Lung (tissue), 12 donors: ENCODE results near the gene C2orf81. TPM values are rescaled to one million over a fixed set of nuclear protein-coding genes. Genes with fewer than 3 reads are reported as not detected.
A peak's percentile ranks its signal among the peaks of the same experiment; 100 is the strongest.

Experiments used
- ATAC-seq: fragments of 200-7000 bp; cut with Tn5 transposase; one replicate; pipeline ENCODE4 v1.9.1; 2020; ENCODE audit warnings: moderate number of reproducible peaks; ENCODE audit not compliant: insufficient read depth, low FRiP score
- DNase-seq, 3 donors: peaks; one replicate each; pipeline ENCODE4 v3.0.0-alpha.2; 2013 to 2017
- H3K27ac ChIP-seq, 2 donors: one replicate each; pipeline ENCODE4 v1.5.1; 2013; ENCODE audit warnings: mild to moderate bottlenecking in 2 of 2, moderate library complexity in 2 of 2, control low read depth in 1 of 2, inconsistent platforms in 1 of 2, low read depth in 1 of 2, low read length in 1 of 2
- H3K27me3 ChIP-seq, 3 donors: one replicate each; pipeline ENCODE4 v1.5.1; 2013; ENCODE audit warnings: low read length in 2 of 3; ENCODE audit not compliant: control insufficient read depth in 3 of 3, insufficient read depth in 3 of 3
- H3K36me3 ChIP-seq, 4 donors: one replicate each; pipeline ENCODE4 v1.5.1; 2013; ENCODE audit warnings: low read length in 4 of 4, mild to moderate bottlenecking in 1 of 4, moderate library complexity in 1 of 4; ENCODE audit not compliant: control insufficient read depth in 4 of 4, insufficient read depth in 4 of 4
- H3K4me1 ChIP-seq, 5 donors: one replicate each; pipeline ENCODE4 v1.5.1; 2013; ENCODE audit warnings: low read length in 5 of 5, mild to moderate bottlenecking in 2 of 5, moderate library complexity in 1 of 5; ENCODE audit not compliant: control insufficient read depth in 5 of 5, insufficient read depth in 5 of 5
- H3K4me3 ChIP-seq: one replicate; pipeline ENCODE4 v1.5.1; 2013; ENCODE audit warnings: mild to moderate bottlenecking, control low read depth, moderate library complexity
- H3K9ac ChIP-seq, 2 donors: one replicate each; pipeline ENCODE4 v1.5.1; 2013; ENCODE audit warnings: low read length in 2 of 2, control low read depth in 1 of 2; ENCODE audit not compliant: insufficient read depth in 1 of 2
- H3K9me3 ChIP-seq, 4 donors: one replicate each; pipeline ENCODE4 v1.5.1; 2013; ENCODE audit warnings: low read length in 3 of 4, mild to moderate bottlenecking in 1 of 4, moderate library complexity in 1 of 4; ENCODE audit not compliant: control insufficient read depth in 4 of 4, insufficient read depth in 3 of 4
- CTCF ChIP-seq: IDR thresholded peaks from 2 replicates; pipeline ENCODE4 v1.5.1; 2012; ENCODE audit warnings: mild to moderate bottlenecking; ENCODE audit errors: control extremely low read depth, extremely low read depth
- WGBS, 2 donors: extraction: QIAGEN DNeasy Blood & Tissue Kit; methylation state at CpG; one replicate each; pipeline ENCODE4 v1.1.7; 2013; 5-methylcytosine and 5-hydroxymethylcytosine counted together
- polyA plus RNA-seq, 2 donors: library from polyadenylated mRNA; stranded (reverse); fragments of 200-250 nt; gene quantifications; one replicate each; pipeline ENCODE4 v1.2.1, GENCODE V29; 2013
- total RNA-seq, 2 donors: library from RNA; depleted of rRNA in 1 of 2; stranded (reverse); fragments of >200 nt in 1 of 2; gene quantifications; one replicate each; pipeline ENCODE4 v1.2.1, GENCODE V29; 2014 to 2021
- donor health status: control.
- donor health status: control.
- donor health status: Bipolar disorder and iron deficiency.
- donor health status: healthy.
- donor health status: DM: yes; HTN: yes; CAD: no.

C2orf81 gene
- total and polyA plus RNA-seq, 4 donors, result 3.4 to 16.9 (median 7.3) TPM

GRCh38 chr2:74381751-74382150 lies 39.7 kb downstream of the C2orf81 start:
- no peak overlapping the region for H3K4me3 ChIP-seq
- TF ChIP-seq CTCF, result no peak
- H3K36me3 ChIP-seq, result peaks cover 4 to 24% (median 10%) of the 10 kb centered on the region in 4 donors
- 63 to 86% methylated on average over 3 of the region's 3 CpGs for WGBS, 2 donors
- no peaks in the 10 kb centered on the region for H3K9me3 ChIP-seq
- no peak for DNase-seq
- no peak for ATAC-seq
- peak overlapping the region in 1 of 2 donors; percentile 8 for H3K27ac ChIP-seq
- H3K4me1 ChIP-seq, result peaks cover 9 to 24% (median 15%) of the 10 kb centered on the region in 5 donors
- no peak overlapping the region for H3K9ac ChIP-seq
- no peaks in the 10 kb centered on the region for H3K27me3 ChIP-seq

- Histone ChIP-seq H3K4me1 (peaks cover 9 to 22% (median 15%) of the 10 kb centered on the region in 5 donors), H3K9me3 (no peaks in the 10 kb centered on the region), H3K4me3 (peak within 1 kb of the TSS; percentile 33), H3K27me3 (no peaks in the 10 kb centered on the region), H3K9ac (peak within 1 kb of the TSS; percentile 34 to 42), H3K36me3 (peaks cover 4 to 26% (median 21%) of the 10 kb centered on the region in 4 donors), H3K27ac (peak within 1 kb of the TSS; percentile 23 to 47)
- DNase-seq (peak; percentile 78 to 88 (median 80)), ATAC-seq (peak; percentile 68)
- 33 to 54% methylated on average over 14 of the region's 14 CpGs for WGBS, 2 donors
- TF ChIP-seq CTCF, result no peak
These were observed 41.3 kb downstream of the C2orf81 start, which contains the start of gene DCTN1 for GRCh38 chr2:74379851-74380789. DCTN1 (minus strand) TSS chr2:74380311; CDS start chr2:74380037, 274 bp downstream.

- no peak for ATAC-seq
- no peak overlapping the region for H3K4me3 ChIP-seq
- no peak overlapping the region for H3K27ac ChIP-seq
- no peaks in the 10 kb centered on the region for H3K9me3 ChIP-seq
- WGBS, 2 donors, result 95 to 97% methylated on average over 10 of the region's 10 CpGs
- H3K36me3 ChIP-seq, result peaks cover 4 to 23% (median 21%) of the 10 kb centered on the region in 4 donors
- no peak for DNase-seq
- TF ChIP-seq CTCF, result no peak
- H3K9ac ChIP-seq, result no peak overlapping the region
- H3K4me1 ChIP-seq, result peaks cover 5 to 29% (median 13%) of the 10 kb centered on the region in 5 donors
- H3K27me3 ChIP-seq, result no peaks in the 10 kb centered on the region
These were observed 43.4 kb downstream of the C2orf81 start for GRCh38 chr2:74378007-74378406.
